ENCODE measurements around the gene TLE4.
"Not testable (repeated sequence)": the region's sequence is repeated elsewhere in the genome, so short reads cannot be mapped to it uniquely, and the experiment has no call there.

The TLE4 gene

DNA sequence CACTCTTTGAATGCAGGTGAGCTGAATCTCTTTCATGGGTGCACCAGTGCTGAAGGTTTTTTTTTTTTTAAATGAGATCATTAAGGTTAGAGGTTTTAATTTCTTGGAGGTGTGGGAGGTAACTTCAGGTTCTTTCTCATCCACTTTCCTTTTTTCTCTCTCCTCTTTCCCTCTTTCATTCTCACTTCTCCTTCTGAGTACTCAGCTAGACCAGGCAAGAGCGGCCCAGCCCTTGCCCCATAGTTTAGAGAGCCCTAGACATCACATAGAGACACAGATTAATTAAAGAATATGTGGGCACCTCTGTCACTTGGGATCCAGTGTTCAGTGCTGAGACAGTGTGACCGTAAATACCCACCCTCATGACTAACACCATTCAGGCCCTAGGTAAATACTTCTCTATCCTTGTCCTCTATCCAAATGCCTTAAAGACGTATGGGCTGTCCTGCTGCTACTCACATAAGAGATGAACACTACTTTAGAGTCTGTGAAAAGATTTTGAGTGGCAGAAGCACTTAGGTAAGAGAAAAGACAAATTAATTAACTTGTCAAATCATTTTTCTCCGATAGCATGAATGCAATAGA is 174.1 kb downstream of the TLE4 start:
- DNase-seq, result no peak

DNA sequence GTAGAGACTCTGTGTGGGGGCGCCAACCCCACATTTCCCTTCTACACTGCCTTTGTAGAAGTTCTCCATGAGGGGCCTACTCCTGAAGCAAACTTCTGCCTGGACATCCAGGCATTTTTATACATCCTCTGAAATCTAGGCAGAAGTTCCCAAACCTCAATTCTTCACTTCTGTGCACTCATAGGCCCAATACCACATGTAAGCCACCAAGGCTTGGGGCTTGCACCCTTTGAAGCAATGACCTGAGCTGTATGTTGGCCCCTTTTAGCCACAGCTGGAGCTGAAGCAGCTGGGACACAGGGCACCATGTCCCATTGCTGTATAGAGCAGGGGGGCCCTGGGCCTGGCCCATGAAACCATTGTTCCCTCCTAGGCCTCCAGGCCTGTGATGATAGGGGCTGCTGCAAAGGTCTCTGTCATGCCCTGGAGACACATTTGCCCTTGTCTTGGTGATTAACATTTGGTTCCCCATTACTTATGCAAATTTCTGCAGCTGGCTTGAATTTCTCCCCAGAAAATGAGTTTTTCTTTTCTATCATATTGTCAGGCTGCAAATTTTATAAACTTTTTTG is 180.2 kb downstream of the TLE4 start:
- not testable (repeated sequence) for DNase-seq

DNA sequence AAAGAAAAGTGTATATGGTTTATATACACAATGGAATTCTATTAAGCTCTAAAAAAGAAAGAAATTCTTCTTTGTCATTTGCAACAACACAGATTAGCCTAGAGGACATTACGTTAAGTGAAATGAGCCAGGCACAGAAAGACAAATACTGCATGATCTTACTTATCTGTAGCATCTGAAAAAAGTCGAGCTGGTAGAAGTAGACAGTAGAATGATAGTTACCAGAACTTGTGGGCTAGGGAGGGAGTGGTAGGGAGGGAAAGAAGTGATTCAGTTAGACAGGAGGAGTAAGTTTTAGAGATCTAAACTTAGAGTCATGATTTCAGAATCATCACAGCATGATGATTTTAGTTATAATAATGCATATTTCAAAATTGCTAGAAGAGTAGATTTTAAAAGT is 184.6 kb downstream of the TLE4 start:
- DNase-seq, result no peak

DNA sequence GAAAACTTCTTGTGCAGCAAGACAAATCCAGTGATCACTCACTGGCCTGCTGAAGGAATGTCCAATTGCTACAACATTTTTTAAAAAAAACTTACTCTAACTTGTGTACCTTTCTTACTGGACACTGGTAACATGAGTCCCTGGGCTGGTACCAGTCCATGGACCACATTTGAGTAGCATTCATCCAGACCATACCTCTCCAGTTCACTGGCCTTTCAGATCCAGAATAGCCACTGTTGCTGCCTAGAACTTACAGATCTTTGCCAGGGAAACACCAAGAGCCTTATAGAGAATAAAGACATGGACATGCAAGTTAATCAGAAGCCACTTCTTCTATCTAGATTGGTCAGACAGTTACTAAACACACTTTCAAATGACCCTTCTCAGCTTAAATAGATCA is 185.3 kb downstream of the TLE4 start:
- DNase-seq, result no peak

DNA sequence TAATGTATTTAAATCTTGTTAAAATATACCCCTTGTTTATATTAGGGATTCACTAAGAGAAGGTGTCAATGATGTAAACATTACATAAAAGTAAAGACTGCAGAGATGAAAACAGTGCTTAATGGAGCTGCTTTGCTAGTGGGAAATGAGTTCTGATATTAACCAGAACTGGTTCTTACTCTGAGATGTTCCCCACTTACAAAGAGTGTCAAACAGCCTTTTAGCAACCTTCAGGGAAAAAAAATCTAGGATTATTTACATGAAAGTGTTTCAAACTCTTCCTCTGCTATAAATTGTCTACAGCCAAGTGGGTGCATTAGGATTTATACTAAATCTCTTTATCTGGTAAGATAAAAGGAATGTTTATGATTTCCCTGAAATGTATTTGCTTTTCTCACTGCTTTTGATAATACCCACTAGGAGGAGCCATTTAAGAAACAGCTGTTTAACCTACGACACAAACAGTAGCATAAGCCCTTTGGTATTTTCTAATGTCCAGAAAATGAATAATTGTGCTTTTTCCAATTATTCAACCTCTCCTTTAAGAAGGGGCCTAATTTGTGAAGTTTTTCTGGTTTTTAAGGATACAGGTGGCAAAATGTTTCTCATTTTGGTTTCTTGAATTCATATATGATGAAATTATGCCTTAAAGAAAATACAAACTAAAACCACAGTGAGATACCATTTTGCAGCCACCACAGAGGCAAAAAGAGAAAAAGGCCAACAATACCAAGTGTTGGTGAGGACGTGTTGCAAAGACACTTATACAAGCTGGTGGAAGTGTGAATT is 186.3 kb downstream of the TLE4 start:
- DNase-seq, result no peak

DNA sequence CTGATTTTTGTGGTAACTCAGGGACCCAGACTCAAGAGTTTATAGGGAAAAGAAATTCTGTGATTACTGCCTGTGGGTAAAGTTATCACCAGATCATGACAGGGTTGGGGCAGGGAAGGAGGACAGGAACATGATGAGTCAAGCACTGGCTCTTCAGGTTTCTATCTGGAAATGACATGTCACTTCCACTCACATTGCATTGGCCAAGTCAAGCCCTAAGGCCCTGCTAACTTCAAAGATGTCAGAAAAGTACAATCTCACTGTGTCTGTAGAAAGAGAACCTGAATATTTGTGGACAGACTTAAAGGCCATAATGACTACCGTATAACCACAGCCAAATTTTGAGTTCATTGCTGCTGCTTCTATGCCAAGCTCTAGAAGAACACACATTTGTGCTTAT is 187.7 kb downstream of the TLE4 start:
- DNase-seq, result no peak

DNA sequence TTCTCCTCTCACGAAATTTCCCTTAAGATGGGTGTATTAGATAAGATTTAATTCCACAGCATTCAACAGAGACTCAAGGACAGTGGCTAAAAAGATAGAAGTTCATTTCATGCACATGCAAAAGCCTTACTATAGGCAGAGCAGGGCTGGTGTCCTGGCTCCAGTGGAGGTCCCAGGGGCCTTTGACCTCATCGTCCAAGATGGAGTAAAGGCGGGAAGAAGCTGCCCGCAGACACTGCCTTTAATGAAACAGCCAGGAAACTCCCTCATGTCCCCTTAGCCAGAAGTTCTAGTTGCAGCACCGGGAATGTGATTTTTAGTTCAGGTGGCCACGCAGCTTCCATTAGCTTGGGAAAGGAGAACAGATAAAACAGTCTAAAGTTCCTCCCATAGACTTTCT is 190.3 kb downstream of the TLE4 start:
- no peak for DNase-seq

DNA sequence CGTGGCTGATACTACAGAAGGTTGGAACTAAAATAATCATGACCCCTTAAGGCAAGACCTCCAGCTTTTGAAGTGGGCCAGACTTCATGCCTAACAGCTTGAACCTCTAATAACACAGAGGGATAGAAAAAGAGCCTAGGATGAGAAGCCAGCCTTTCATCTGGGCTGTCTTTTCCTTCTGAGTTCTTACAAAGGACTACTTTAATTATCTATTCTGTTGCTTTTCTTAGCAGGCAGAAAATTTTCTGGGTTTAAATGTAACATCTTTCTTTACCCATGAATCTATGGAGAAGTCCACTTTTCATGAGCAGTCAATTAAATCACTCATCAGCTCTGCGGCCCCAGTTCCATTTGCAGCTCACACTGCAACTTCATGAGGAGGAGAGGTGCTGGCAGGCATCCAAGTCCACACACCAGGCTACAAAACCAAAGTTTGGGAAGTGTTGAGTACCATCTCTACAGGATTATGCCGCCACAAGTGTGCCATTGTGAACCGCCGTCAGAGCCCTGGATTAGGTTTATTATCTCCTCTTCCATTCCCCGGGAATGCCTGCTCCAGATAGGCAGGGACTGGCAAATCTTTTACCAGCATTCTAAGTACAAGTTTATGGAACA is 192.0 kb downstream of the TLE4 start:
- no peak for DNase-seq

DNA sequence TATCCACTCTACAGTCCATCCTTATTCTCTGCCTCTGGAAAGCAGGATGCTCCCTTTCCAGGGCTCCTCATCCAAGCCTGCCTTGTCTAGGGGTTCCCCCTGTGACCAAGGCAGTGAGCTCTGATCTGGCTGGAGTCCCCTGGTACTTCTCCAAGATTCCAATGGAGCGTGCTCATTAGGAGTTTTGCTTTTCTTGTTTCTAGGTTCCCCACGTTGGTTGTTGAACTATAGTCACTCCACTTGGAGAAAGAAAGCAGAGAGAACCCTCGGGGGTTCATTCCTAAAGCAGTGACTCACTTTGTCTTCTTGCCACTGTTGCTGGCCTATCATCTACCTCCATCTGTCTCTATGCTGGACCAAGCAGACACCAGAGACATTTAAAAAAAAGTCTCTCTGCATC is 192.6 kb downstream of the TLE4 start:
- no peak for DNase-seq

DNA sequence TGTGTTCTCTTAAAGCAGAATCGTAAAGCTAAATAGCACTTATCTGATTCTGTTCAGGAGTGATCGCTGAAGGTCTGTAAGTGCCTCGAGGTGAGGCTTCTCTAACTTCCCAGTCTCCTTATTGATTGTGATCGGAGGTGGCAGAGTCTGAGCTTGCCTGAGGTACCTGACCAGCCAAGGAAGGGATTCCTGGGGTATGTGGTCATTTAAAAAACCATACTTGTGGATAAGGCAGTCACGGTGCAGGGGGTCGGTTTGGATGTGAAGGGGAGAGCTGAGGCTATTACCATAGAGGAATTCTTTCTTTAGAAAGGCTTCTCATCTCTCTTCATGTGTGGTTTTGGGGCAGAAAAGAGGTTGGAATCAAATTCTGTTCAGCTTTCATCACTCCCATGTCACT is 193.7 kb downstream of the TLE4 start:
- no peak for DNase-seq

DNA sequence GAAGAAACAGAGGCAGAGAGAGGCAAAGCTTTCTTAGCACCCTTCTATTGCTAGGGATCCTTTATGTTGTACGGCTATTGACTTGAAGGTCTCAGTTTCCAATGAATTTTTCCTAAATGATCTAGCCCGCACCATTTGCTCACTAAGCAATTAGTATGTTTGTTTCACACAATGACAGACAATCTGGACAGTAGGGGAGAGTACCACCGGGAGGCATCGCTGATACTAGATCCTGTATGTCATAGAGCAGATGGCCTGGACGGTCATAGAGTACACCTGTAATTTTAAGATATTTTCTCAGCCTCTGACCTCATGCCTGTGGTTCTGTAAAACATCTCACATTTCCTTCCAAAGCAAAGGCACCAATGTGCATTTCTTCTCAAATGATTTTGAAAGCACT is 194.3 kb downstream of the TLE4 start:
- DNase-seq, result no peak

DNA sequence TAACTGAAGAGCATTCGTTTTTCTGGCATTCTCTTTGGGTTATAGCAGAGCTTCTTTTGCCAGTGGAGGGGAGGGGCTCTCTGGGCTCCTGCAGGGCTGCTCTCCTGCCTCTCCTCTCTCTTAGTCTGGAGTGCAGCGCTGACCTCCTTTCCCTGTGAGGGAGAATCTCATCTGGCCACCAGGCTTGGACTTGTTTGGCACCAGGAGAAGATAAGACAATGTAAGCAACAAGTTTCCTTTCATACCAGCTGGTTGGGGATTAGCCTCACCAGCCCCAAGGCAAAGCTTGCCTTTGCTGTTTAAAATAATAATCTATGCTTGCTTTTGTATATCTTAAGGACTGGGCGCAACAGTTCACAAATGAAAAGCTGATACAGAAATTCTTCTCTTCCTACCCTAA is 196.4 kb downstream of the TLE4 start:
- DNase-seq, result no peak

DNA sequence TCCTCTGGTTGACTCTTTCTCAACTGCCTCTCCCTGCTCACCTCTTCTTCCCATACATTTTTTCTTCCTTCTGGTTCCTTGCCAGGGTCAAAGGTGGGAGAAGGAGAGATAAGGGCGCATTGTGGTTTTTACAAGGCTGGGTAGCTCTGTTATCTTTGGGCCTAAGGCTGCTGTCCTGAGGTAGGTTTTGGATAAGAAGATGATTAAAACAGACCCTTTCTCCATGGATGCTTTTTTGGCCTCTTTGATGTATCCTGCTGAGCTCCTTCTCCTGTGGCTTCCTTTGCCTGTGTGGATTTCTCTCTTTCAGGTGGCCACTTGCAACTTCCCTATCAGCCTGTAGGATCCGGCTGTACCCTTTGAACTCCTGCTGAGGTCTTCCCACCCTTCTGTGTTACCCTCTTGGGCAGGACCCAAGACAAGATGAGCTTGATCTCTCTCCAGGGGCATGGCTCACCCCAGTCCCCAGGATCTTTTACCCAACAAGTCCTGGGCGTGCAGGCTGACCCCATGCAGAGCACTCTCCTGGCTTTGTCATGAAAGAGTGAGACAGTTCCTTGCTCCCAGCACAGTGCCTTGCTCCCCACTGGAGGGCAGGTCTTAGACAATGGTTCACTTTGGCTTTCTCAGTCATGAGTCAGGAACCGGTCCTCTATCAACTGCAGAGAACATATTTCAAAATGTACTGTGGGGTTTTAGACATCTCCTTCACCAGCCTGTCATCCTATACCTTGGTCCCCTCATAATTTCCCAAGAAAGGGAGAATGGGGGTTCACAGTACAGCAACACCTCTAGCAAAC is 197.9 kb downstream of the TLE4 start:
- no peak for DNase-seq

DNA sequence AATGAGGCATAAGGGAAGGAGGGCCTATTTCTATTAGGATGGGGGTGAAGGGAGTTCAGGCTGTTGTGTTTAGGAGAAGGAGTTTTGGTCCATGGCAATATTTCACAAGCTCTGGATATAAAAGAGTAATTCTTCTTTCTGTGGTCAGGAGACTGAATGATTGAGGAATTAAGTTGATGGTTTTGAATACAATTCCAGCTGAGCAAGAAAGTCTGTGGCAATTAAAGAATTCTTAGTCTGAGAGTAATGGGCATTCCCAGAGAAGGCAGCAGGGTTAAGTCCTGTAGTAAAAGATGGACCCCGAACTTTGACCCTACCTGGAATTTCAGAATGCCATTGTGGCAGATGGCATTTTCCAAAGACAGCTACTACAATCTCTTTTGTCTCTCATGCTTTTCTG is 202.6 kb downstream of the TLE4 start:
- no peak for DNase-seq
